Tibial nerve (tissue), 4 donors: ENCODE data around the gene CALML4.

Experiments
- CTCF ChIP-seq, 5 experiments: fragments of 200-600 bp in 3 of 5; fragments of 450-650 bp in 2 of 5; sonication (generic) in 3 of 5; IDR thresholded peaks; one replicate each; pipeline ENCODE4 v1.5.1; 2016 to 2019; ENCODE audit warnings: antibody characterized with exemption in 5 of 5, mild to moderate bottlenecking in 3 of 5, moderate library complexity in 2 of 5
- EP300 ChIP-seq, 2 donors: sonication (generic); formaldehyde crosslinking; IDR thresholded peaks; one replicate each; pipeline ENCODE4 v1.6.1; 2017; ENCODE audit warnings: antibody characterized with exemption in 2 of 2, mild to moderate bottlenecking in 1 of 2

GRCh38 chr15:68143785-68144184 is 61.3 kb downstream of the CALML4 start:
- TF ChIP-seq CTCF (IDR thresholded peaks at IDR 0.05) (no peak), EP300 (IDR thresholded peaks at IDR 0.05) (no peak)
